ENCODE data around the gene FLRT3. TPM values are rescaled to one million over a fixed set of nuclear protein-coding genes. Genes with fewer than 3 reads are reported as not detected.
A peak's percentile ranks its signal among the peaks of the same experiment; 100 is the strongest.

Gene FLRT3
- total and polyA plus RNA-seq, 2 experiments from 2014 or later, result 0.17 to 0.45 TPM

- H3K4me1 Mint-ChIP-seq, result peaks cover 16% of the 10 kb centered on the region; the same call in 2 of the 3 replicates
- peaks cover 3% of the 10 kb centered on the region; the same call in 1 of the 3 replicates for H3K9me3 Mint-ChIP-seq
- no peak for ATAC-seq
- H3K36me3 Mint-ChIP-seq (ENCODE audit: low read depth), result no peaks in the 10 kb centered on the region
- no peak for DNase-seq (ENCODE audit: low spot score)
- no peaks in the 10 kb centered on the region for H3K9me2 ChIP-seq (ENCODE audit: insufficient read depth)
- H4K20me1 ChIP-seq (replicated peaks; ENCODE audit: insufficient read depth), result no peaks in the 10 kb centered on the region
- H3K4me1 ChIP-seq (ENCODE audit: insufficient read depth), result no peaks in the 10 kb centered on the region
- no peak overlapping the region for H3K27ac ChIP-seq (ENCODE audit: low read depth)
- no peaks in the 10 kb centered on the region for H3K36me3 ChIP-seq (ENCODE audit: insufficient read depth)
- no peaks in the 10 kb centered on the region for H3F3A ChIP-seq (replicated peaks; ENCODE audit: low read depth)
- H2AFZ ChIP-seq, result no peak overlapping the region
- H3K27me3 ChIP-seq (ENCODE audit: insufficient read depth), result no peaks in the 10 kb centered on the region
- TF ChIP-seq NANOG (IDR thresholded peaks at IDR 0.05; ENCODE audit: borderline replicate concordance), result no peak
- no peak for TF ChIP-seq POLR2AphosphoS5 (IDR thresholded peaks at IDR 0.05; ENCODE audit: low read depth)
- TF ChIP-seq CTCF (conservative IDR thresholded peaks at IDR 0.05; ENCODE audit: low read depth in 2 of 2), result no peak
- TF ChIP-seq EZH2phosphoT487 (IDR thresholded peaks at IDR 0.05; ENCODE audit: unreplicated experiment), result no peak
- TF ChIP-seq ZNF114 (CRISPR knock-in tag; IDR thresholded peaks at IDR 0.05), result no peak
- no peak overlapping the region for H3K4me2 ChIP-seq
- H3K79me2 ChIP-seq (replicated peaks; ENCODE audit: insufficient read depth), result no peaks in the 10 kb centered on the region
- H3K27me3 Mint-ChIP-seq (ENCODE audit: insufficient read depth, low read depth, poor library complexity), result no peaks in the 10 kb centered on the region
- H3K4me3 Mint-ChIP-seq, result no peak overlapping the region
- no peak overlapping the region for H3K27ac Mint-ChIP-seq
- H3K4me3 ChIP-seq, result no peak overlapping the region
Observed at GRCh38 chr20:14383335-14383734, 45.9 kb upstream of the FLRT3 start.

GRCh38 chr20:14378326-14378725 is 40.9 kb upstream of the FLRT3 start:
- Histone ChIP-seq H4K20me1 (replicated peaks; ENCODE audit: insufficient read depth) (no peaks in the 10 kb centered on the region), H3K4me2 (no peak overlapping the region), H3K4me3 (no peak overlapping the region), H3K79me2 (replicated peaks; ENCODE audit: insufficient read depth) (no peaks in the 10 kb centered on the region), H3K27ac (ENCODE audit: low read depth) (no peak overlapping the region), H3F3A (replicated peaks; ENCODE audit: low read depth) (no peaks in the 10 kb centered on the region), H3K27me3 (ENCODE audit: insufficient read depth) (no peaks in the 10 kb centered on the region), H3K4me1 (ENCODE audit: insufficient read depth) (no peaks in the 10 kb centered on the region), H3K9me2 (ENCODE audit: insufficient read depth) (no peaks in the 10 kb centered on the region), H3K36me3 (ENCODE audit: insufficient read depth) (no peaks in the 10 kb centered on the region), H2AFZ (no peak overlapping the region)
- Mint-ChIP-seq H3K4me3 (no peak overlapping the region), H3K27ac (no peak overlapping the region), H3K36me3 (ENCODE audit: low read depth) (no peaks in the 10 kb centered on the region), H3K4me1 (peaks cover 20% of the 10 kb centered on the region), H3K9me3 (no peaks in the 10 kb centered on the region), H3K27me3 (ENCODE audit: insufficient read depth, low read depth, poor library complexity) (no peaks in the 10 kb centered on the region)
- DNase-seq (ENCODE audit: low spot score) (no peak), ATAC-seq (peak; percentile 25; the same call in 1 of the 3 replicates)
- TF ChIP-seq JUNB (IDR thresholded peaks at IDR 0.05; ENCODE audit: unreplicated experiment) (no peak), POLR2AphosphoS5 (IDR thresholded peaks at IDR 0.05; ENCODE audit: low read depth) (no peak), CTCF (conservative IDR thresholded peaks at IDR 0.05; ENCODE audit: low read depth in 2 of 2) (no peak), ZNF462 (CRISPR knock-in tag; IDR thresholded peaks at IDR 0.05) (no peak), ZNF114 (CRISPR knock-in tag; IDR thresholded peaks at IDR 0.05) (no peak), EZH2phosphoT487 (IDR thresholded peaks at IDR 0.05; ENCODE audit: unreplicated experiment) (no peak), ETS1 (IDR thresholded peaks at IDR 0.05) (no peak), ZNF331 (CRISPR knock-in tag; IDR thresholded peaks at IDR 0.05; ENCODE audit: low read depth) (no peak), NANOG (IDR thresholded peaks at IDR 0.05; ENCODE audit: borderline replicate concordance) (no peak), STAT1 (IDR thresholded peaks at IDR 0.05; ENCODE audit: unreplicated experiment) (no peak)
